ENCODE measurements around the gene CFAP46. TPM values are rescaled to one million over a fixed set of nuclear protein-coding genes. Genes with fewer than 3 reads are reported as not detected.
A peak's percentile ranks its signal among the peaks of the same experiment; 100 is the strongest.

Gene CFAP46
- total and polyA plus RNA-seq, 12 donors: 0.15 to 5.5 (median 1.1) TPM; not detected in 3

DNA sequence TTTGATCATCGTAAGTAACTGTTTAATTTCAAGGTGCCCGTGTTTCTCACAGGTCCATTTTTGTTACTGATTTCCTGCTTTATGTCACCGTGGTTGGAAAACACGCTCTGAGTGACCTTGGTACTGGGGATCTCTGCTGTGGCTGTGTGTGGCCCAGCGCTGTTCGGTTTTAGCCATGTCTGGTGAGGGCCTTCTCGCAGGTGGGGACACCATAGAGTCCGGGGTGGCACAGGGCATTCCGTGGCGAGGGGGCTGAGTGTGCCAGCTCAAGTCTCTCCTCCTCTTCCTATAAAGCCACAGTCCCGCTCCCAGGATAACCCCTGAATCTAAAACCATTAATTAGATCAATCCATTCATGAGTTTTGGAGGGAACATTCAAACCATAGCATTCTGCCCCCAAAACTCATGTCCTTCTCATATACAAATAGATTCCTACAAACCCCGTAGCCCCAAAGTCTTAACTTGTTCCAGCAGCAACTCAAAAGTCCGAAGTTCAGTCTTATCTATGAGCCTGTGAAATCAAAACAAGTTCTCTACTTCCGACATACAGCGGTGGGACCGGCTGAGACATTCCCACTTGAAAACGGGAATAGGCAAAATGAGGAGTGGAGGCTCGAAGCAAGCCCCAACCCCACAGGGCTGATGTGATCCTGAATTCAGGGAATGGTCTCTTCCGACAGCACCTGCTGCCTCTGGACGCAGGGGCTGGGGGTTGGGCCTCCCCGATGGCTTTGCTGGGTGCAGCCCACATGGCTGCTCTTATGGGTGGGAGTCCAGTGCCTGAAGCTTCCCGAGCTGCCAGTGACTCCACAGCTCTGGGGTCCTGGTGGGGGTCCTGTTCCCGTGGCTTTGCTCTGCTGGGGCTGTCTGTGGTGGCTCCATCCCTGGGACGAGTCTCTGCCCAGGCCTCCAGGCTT, 101.4 kb downstream of the CFAP46 start:
- Histone ChIP-seq H3K27me3 (peaks cover 6% of the 10 kb centered on the region), H3K27ac (no peak overlapping the region), H3K4me3 (no peak overlapping the region), H3K36me3 (replicated peaks in 1 of 2) (no peaks in the 10 kb centered on the region), H3K9me3 (replicated peaks in 1 of 3) (peaks cover 0 to 9% (median 0%) of the 10 kb centered on the region in 3 donors), H3K4me1 (replicated peaks in 1 of 2) (no peaks in the 10 kb centered on the region)
- 75 to 86% (median 80%) methylated on average over 20 to 24 of the region's 24 CpGs for WGBS, 4 donors
- intact Hi-C loops (cut with DNase I): no loop called here
- DNase-seq: no peak
- TF ChIP-seq, protein P1, sequence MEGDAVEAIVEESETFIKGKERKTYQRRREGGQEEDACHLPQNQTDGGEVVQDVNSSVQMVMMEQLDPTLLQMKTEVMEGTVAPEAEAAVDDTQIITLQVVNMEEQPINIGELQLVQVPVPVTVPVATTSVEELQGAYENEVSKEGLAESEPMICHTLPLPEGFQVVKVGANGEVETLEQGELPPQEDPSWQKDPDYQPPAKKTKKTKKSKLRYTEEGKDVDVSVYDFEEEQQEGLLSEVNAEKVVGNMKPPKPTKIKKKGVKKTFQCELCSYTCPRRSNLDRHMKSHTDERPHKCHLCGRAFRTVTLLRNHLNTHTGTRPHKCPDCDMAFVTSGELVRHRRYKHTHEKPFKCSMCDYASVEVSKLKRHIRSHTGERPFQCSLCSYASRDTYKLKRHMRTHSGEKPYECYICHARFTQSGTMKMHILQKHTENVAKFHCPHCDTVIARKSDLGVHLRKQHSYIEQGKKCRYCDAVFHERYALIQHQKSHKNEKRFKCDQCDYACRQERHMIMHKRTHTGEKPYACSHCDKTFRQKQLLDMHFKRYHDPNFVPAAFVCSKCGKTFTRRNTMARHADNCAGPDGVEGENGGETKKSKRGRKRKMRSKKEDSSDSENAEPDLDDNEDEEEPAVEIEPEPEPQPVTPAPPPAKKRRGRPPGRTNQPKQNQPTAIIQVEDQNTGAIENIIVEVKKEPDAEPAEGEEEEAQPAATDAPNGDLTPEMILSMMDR (IDR thresholded peaks at IDR 0.05): no peak
- no peak for TF ChIP-seq POLR2A (IDR thresholded peaks at IDR 0.05)

DNA sequence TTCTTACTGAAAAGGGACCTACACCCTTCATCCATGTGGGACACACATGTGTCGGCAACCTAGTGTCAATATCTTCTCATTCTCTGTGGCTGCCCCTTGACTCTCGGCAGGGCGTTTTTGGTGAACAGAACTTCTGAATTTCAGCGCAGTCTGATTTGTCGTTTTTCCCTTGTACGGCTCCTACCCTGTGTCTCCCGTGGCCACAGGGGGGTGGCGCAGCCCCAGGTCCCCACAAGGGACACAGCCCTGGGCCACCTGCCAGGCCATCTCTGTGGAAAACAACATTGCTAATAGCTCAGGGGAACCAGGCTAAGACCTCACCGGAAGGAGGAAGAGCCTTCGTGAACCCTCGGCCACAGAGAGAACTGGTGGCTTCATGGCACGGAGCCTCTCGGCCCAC, 103.3 kb downstream of the CFAP46 start:
- H3K9me3 ChIP-seq (replicated peaks in 1 of 3): peaks cover 0 to 9% (median 0%) of the 10 kb centered on the region in 3 donors
- intact Hi-C loops (cut with DNase I): loop anchor here in 1 of 2 donors (5.0 kb wide), 1 partner anchor 283 kb away; no protein-coding TSS in a partner anchor
- 79 to 87% (median 85%) methylated on average over 13 of the region's 13 CpGs for WGBS, 4 donors
- TF ChIP-seq, protein P1 (IDR thresholded peaks at IDR 0.05): no peak
- no peak for TF ChIP-seq POLR2A (IDR thresholded peaks at IDR 0.05)
- H3K27ac ChIP-seq: no peak overlapping the region
- H3K36me3 ChIP-seq (replicated peaks in 1 of 2): no peaks in the 10 kb centered on the region
- no peak for DNase-seq
- H3K27me3 ChIP-seq: peaks cover 18% of the 10 kb centered on the region
- H3K4me1 ChIP-seq (replicated peaks in 1 of 2): no peaks in the 10 kb centered on the region
- H3K4me3 ChIP-seq: no peak overlapping the region

DNA sequence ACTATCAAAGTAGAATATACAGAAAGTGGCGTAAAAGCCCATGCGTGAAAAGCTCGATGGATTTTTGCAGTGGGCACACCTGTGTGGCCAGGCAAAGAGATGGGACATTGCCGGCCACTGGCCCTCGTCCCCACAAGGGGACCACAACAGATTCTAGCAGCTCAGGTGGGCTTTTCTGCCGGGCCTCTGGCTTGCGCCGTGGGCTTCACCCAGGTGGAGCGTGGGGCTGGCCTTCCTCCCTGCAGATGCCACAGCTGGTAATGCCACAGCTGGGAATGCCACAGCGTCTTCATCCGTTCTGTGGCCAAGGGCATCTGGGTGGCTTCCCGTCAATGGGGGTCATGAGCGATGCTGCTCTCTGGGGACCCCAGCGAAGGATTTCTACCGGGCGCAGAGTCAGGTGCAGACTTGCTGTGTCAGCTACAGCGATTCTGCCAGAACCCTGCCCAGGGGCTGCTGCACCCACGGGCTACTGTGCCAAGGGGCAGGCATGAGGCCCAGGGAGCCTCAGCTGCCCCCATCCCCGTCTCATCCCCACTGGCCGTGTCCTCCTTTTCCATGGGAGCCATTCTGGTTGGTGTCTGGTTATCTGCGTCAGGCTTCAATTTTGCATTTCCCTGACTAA, 103.9 kb downstream of the CFAP46 start:
- no peak overlapping the region for H3K4me3 ChIP-seq
- H3K36me3 ChIP-seq (replicated peaks in 1 of 2): no peaks in the 10 kb centered on the region
- H3K27ac ChIP-seq: no peak overlapping the region
- 78 to 83% (median 80%) methylated on average over 6 to 21 of the region's 21 CpGs for WGBS, 4 donors
- no peaks in the 10 kb centered on the region for H3K4me1 ChIP-seq (replicated peaks in 1 of 2)
- DNase-seq: peak in 1 of 7 donors; percentile 36
- H3K9me3 ChIP-seq (replicated peaks in 1 of 3): peaks cover 0 to 9% (median 0%) of the 10 kb centered on the region in 3 donors
- intact Hi-C loops (cut with DNase I): loop anchor here in 1 of 2 donors (5.0 kb wide), 1 partner anchor 284 kb away; no protein-coding TSS in a partner anchor
- H3K27me3 ChIP-seq: peaks cover 24% of the 10 kb centered on the region
- TF ChIP-seq POLR2A (IDR thresholded peaks at IDR 0.05): no peak
- TF ChIP-seq, protein P1 (IDR thresholded peaks at IDR 0.05): no peak

DNA sequence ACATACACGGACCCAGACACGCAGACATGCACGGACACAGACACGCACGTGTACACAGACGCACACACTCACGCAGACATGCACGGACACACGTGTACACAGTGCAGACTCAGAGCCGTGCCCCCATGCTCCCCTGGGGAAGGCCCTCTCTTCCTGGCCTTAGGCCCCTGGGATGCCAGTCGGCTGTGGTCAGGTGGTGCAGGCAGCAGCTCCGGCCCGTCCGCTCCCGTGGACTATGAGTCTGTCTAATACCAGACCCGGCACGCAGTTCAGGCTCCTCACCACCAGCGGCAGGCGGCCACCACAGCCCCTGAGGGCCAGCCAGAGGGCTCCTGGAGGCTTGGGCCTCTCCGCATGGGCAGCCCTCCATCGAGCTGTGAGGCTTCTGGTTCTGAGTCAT, 104.5 kb downstream of the CFAP46 start:
- no peak for DNase-seq
- Histone ChIP-seq H3K27me3 (peaks cover 25% of the 10 kb centered on the region), H3K27ac (no peak overlapping the region), H3K4me3 (no peak overlapping the region), H3K4me1 (replicated peaks in 1 of 2) (no peaks in the 10 kb centered on the region), H3K36me3 (replicated peaks in 1 of 2) (no peaks in the 10 kb centered on the region), H3K9me3 (replicated peaks in 1 of 3) (peaks cover 0 to 9% (median 0%) of the 10 kb centered on the region in 3 donors)
- intact Hi-C loops (cut with DNase I): loop anchor here in 1 of 2 donors (5.0 kb wide), 1 partner anchor 284 kb away; no protein-coding TSS in a partner anchor
- WGBS, 4 donors: 79 to 84% (median 80%) methylated on average over 6 to 21 of the region's 21 CpGs
- TF ChIP-seq, protein P1 (IDR thresholded peaks at IDR 0.05): no peak
- TF ChIP-seq POLR2A (IDR thresholded peaks at IDR 0.05): no peak

Measured in adrenal gland (tissue), 12 donors.